Brain microvascular endothelial cell (primary cell): Measurements from ENCODE around the gene C14orf180.

ENCODE experiments used
- DNase-seq: peaks from one replicate; pipeline ENCODE4 v3.0.0-alpha.2; 2020
- H3K27ac ChIP-seq: fragments of 250-450 bp; sonication (Bioruptor Pico); 2 replicates; pipeline ENCODE4 v1.5.1; 2020; ENCODE audit warnings: mild to moderate bottlenecking, moderate library complexity
- H3K27me3 ChIP-seq: fragments of 250-450 bp; sonication (Bioruptor Pico); replicated peaks from 2 replicates; pipeline ENCODE4 v1.5.1; 2020; ENCODE audit warnings: mild to moderate bottlenecking
- H3K36me3 ChIP-seq: fragments of 250-450 bp; sonication (Bioruptor Pico); replicated peaks from 2 replicates; pipeline ENCODE4 v1.5.1; 2020; ENCODE audit warnings: mild to moderate bottlenecking
- H3K4me3 ChIP-seq: 2 replicates; pipeline ENCODE4 v1.5.1; 2011; ENCODE audit warnings: low read depth, mild to moderate bottlenecking, control low read depth, low read length, moderate library complexity
- in situ Hi-C: cut with HindIII; loops from 2 replicates; pipeline ENCODE4 v1.10.0; 2017; ENCODE audit warnings: low sequenced_read_pairs, low pct_ligation_motif_present
- TF ChIP-seq, protein P1 (sequence below): IDR thresholded peaks from 2 replicates; pipeline ENCODE4 v1.5.1; 2011; ENCODE audit warnings: low read depth, mild to moderate bottlenecking, moderate library complexity, low read length, control low read depth, inconsistent platforms; ENCODE audit errors: missing control alignments

C14orf180 gene

GRCh38 chr14:104604458-104605449 lies 25.2 kb downstream of the C14orf180 start, which contains the start of gene TMEM179:
TMEM179 (minus strand) TSS chr14:104604772; CDS start chr14:104604741, 31 bp downstream.
- Histone ChIP-seq H3K27ac (no peak within 1 kb of the TSS), H3K27me3 (peaks cover 16% of the 10 kb centered on the region), H3K36me3 (no peaks in the 10 kb centered on the region), H3K4me3 (no peak within 1 kb of the TSS)
- TF ChIP-seq, protein P1, sequence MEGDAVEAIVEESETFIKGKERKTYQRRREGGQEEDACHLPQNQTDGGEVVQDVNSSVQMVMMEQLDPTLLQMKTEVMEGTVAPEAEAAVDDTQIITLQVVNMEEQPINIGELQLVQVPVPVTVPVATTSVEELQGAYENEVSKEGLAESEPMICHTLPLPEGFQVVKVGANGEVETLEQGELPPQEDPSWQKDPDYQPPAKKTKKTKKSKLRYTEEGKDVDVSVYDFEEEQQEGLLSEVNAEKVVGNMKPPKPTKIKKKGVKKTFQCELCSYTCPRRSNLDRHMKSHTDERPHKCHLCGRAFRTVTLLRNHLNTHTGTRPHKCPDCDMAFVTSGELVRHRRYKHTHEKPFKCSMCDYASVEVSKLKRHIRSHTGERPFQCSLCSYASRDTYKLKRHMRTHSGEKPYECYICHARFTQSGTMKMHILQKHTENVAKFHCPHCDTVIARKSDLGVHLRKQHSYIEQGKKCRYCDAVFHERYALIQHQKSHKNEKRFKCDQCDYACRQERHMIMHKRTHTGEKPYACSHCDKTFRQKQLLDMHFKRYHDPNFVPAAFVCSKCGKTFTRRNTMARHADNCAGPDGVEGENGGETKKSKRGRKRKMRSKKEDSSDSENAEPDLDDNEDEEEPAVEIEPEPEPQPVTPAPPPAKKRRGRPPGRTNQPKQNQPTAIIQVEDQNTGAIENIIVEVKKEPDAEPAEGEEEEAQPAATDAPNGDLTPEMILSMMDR: no peak
- DNase-seq: no peak
- in situ Hi-C loops: no loop called here

- peaks cover 5% of the 10 kb centered on the region for H3K27me3 ChIP-seq
- no peak overlapping the region for H3K4me3 ChIP-seq
- no peaks in the 10 kb centered on the region for H3K36me3 ChIP-seq
- in situ Hi-C loops: no loop called here
- TF ChIP-seq, protein P1: no peak
- H3K27ac ChIP-seq: no peak overlapping the region
- DNase-seq: no peak
Measured at GRCh38 chr14:104609666-104610065, 30.1 kb downstream of the C14orf180 start.

GRCh38 chr14:104610749-104611310 lies 31.3 kb downstream of the C14orf180 start:
- Histone ChIP-seq H3K27ac (no peak overlapping the region), H3K27me3 (no peaks in the 10 kb centered on the region), H3K4me3 (no peak overlapping the region), H3K36me3 (no peaks in the 10 kb centered on the region)
- in situ Hi-C loops: no loop called here
- TF ChIP-seq, protein P1: no peak
- DNase-seq: no peak

GRCh38 chr14:104611881-104612280 lies 32.3 kb downstream of the C14orf180 start:
- no peak for DNase-seq
- TF ChIP-seq, protein P1: no peak
- no peaks in the 10 kb centered on the region for H3K36me3 ChIP-seq
- H3K27me3 ChIP-seq: no peaks in the 10 kb centered on the region
- no peak overlapping the region for H3K27ac ChIP-seq
- H3K4me3 ChIP-seq: no peak overlapping the region
- in situ Hi-C loops: no loop called here

GRCh38 chr14:104614126-104614812 lies 34.7 kb downstream of the C14orf180 start:
- Histone ChIP-seq H3K27me3 (no peaks in the 10 kb centered on the region), H3K4me3 (no peak overlapping the region), H3K36me3 (no peaks in the 10 kb centered on the region), H3K27ac (no peak overlapping the region)
- in situ Hi-C loops: no loop called here
- DNase-seq: no peak
- TF ChIP-seq, protein P1: no peak
